ENCODE results near the gene CALML3. TPM values are rescaled to one million over a fixed set of nuclear protein-coding genes. Genes with fewer than 3 reads are reported as not detected.

Gene CALML3
- total RNA-seq, 1 experiment from 2014 or later = not detected

- TF ChIP-seq, protein P1, sequence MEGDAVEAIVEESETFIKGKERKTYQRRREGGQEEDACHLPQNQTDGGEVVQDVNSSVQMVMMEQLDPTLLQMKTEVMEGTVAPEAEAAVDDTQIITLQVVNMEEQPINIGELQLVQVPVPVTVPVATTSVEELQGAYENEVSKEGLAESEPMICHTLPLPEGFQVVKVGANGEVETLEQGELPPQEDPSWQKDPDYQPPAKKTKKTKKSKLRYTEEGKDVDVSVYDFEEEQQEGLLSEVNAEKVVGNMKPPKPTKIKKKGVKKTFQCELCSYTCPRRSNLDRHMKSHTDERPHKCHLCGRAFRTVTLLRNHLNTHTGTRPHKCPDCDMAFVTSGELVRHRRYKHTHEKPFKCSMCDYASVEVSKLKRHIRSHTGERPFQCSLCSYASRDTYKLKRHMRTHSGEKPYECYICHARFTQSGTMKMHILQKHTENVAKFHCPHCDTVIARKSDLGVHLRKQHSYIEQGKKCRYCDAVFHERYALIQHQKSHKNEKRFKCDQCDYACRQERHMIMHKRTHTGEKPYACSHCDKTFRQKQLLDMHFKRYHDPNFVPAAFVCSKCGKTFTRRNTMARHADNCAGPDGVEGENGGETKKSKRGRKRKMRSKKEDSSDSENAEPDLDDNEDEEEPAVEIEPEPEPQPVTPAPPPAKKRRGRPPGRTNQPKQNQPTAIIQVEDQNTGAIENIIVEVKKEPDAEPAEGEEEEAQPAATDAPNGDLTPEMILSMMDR (conservative IDR thresholded peaks at IDR 0.05) = no peak
- H2BK15ac ChIP-seq (ENCODE audit: low read depth, low read length) = no peak overlapping the region
- H2BK120ac ChIP-seq (ENCODE audit: low read depth, low read length, poor library complexity, severe bottlenecking) = no peak overlapping the region
- H3K9ac ChIP-seq (ENCODE audit: extremely low read depth, insufficient read length, low read length) = no peak overlapping the region
- no peak overlapping the region for H3K14ac ChIP-seq (ENCODE audit: insufficient read depth, low read length)
- no peak overlapping the region for H2BK12ac ChIP-seq (ENCODE audit: insufficient read length, low read depth, low read length)
- Mint-ChIP-seq H3K4me1 (peaks cover 3% of the 10 kb centered on the region in 2 experiments; a peak in 1 of 4 replicates), H3K4me3 (no peak overlapping the region), H3K27ac (no peak overlapping the region), H3K36me3 (ENCODE audit: insufficient read depth in 1 of 3, low read depth in 3 of 3) (peaks cover 5 to 13% (median 6%) of the 10 kb centered on the region in 3 experiments; a peak in 6 of 7 replicates), H3K27me3 (ENCODE audit: low read depth) (no peaks in the 10 kb centered on the region; the same call in 1 of the 2 replicates), H3K9me3 (peaks cover 18 to 23% of the 10 kb centered on the region in 2 experiments)
- no peak overlapping the region for H3K27ac ChIP-seq (ENCODE audit: insufficient read length, low read depth, low read length)
- no peaks in the 10 kb centered on the region for H3K79me1 ChIP-seq (ENCODE audit: insufficient read depth, low read depth, low read length, poor library complexity, severe bottlenecking)
- no peak for DNase-seq
- no peak overlapping the region for H4K8ac ChIP-seq (replicated peaks; ENCODE audit: insufficient read length, low read depth, low read length)
- H3K27me3 ChIP-seq (ENCODE audit: insufficient read depth, low read length) = no peaks in the 10 kb centered on the region
- no peak overlapping the region for H2AFZ ChIP-seq (ENCODE audit: low read length)
- H3K4me1 ChIP-seq (ENCODE audit: insufficient read depth, low read length) = no peaks in the 10 kb centered on the region
- H3K56ac ChIP-seq (ENCODE audit: insufficient read length, low read depth, low read length) = no peak overlapping the region
- H3K23me2 ChIP-seq (ENCODE audit: insufficient read length, low read depth, low read length, poor library complexity, severe bottlenecking) = no peaks in the 10 kb centered on the region
- H3K4me2 ChIP-seq (ENCODE audit: insufficient read depth, insufficient read length, low read length) = no peak overlapping the region
- H2BK5ac ChIP-seq (ENCODE audit: insufficient read length, low read length) = no peak overlapping the region
- no peak overlapping the region for H3T11ph ChIP-seq (ENCODE audit: low read length)
- no peak overlapping the region for H4K5ac ChIP-seq (ENCODE audit: insufficient read length, low read depth, low read length)
- no peaks in the 10 kb centered on the region for H4K20me1 ChIP-seq (ENCODE audit: control insufficient read depth, insufficient read depth, insufficient read length)
- no peak overlapping the region for H3K23ac ChIP-seq (ENCODE audit: insufficient read length, low read depth, low read length)
- H3K79me2 ChIP-seq (ENCODE audit: insufficient read depth, low read length) = no peaks in the 10 kb centered on the region
- H3K9me3 ChIP-seq (ENCODE audit: control insufficient read depth, low read depth, low read length) = no peaks in the 10 kb centered on the region
- H3K18ac ChIP-seq (ENCODE audit: insufficient read length, low read depth, low read length) = no peak overlapping the region
- H3K4ac ChIP-seq (ENCODE audit: low read depth, low read length) = no peak overlapping the region
- no CpG with 5 or more reads among the region's 3 CpGs for WGBS (ENCODE audit: extremely low coverage, insufficient read length, low lambda C conversion rate)
- H2AK5ac ChIP-seq (ENCODE audit: insufficient read length, low read length) = no peak overlapping the region
- H4K91ac ChIP-seq (ENCODE audit: insufficient read length, low read depth, low read length) = no peak overlapping the region
- no peak overlapping the region for H2BK20ac ChIP-seq (ENCODE audit: low read depth, low read length, poor library complexity, severe bottlenecking)
Measured at GRCh38 chr10:5540891-5541290, 16.1 kb downstream of the CALML3 start.

Measured in H9 (cell line).